GM23338 (cell line): ENCODE results near the gene SLC25A42. TPM values are rescaled to one million over a fixed set of nuclear protein-coding genes. Genes with fewer than 3 reads are reported as not detected.

Experiments
- ATAC-seq: fragments of 200-7000 bp; cut with Tn5 transposase; 3 replicates; pipeline ENCODE4 v1.9.1; 2020
- DNase-seq: peaks from one replicate; pipeline ENCODE4 v3.0.0-alpha.2; 2015; ENCODE audit warnings: low spot score
- H2AFZ ChIP-seq: fragments of 200-600 bp; sonication (generic); 2 replicates; pipeline ENCODE4 v1.8.0; 2016; ENCODE audit warnings: antibody characterized with exemption, mild to moderate bottlenecking, moderate library complexity
- H3F3A ChIP-seq: fragments of 200-600 bp; sonication (generic); replicated peaks from 2 replicates; pipeline ENCODE4 v1.8.0; 2017; ENCODE audit warnings: antibody characterized with exemption, mixed run types, low read depth
- H3K27ac ChIP-seq: fragments of 200-600 bp; sonication (generic); 2 replicates; pipeline ENCODE4 v1.6.1; 2016; ENCODE audit warnings: low read depth
- H3K27me3 ChIP-seq: fragments of 200-600 bp; sonication (generic); 2 replicates; pipeline ENCODE4 v1.8.0; 2016; ENCODE audit warnings: mild to moderate bottlenecking, mixed run types, moderate library complexity; ENCODE audit not compliant: insufficient read depth
- H3K36me3 ChIP-seq: fragments of 200-600 bp; sonication (generic); 2 replicates; pipeline ENCODE4 v1.8.0; 2016; ENCODE audit warnings: mild to moderate bottlenecking; ENCODE audit not compliant: insufficient read depth
- H3K4me1 ChIP-seq: fragments of 200-600 bp; sonication (generic); 2 replicates; pipeline ENCODE4 v1.8.0; 2016; ENCODE audit warnings: mild to moderate bottlenecking, moderate library complexity; ENCODE audit not compliant: insufficient read depth
- H3K4me2 ChIP-seq: fragments of 200-600 bp; sonication (generic); 2 replicates; pipeline ENCODE4 v1.7.1; 2017; ENCODE audit warnings: mixed run types
- H3K4me3 ChIP-seq: fragments of 200-600 bp; sonication (generic); 2 replicates; pipeline ENCODE4 v1.6.1; 2016; ENCODE audit warnings: mixed run types
- H3K79me2 ChIP-seq: fragments of 200-600 bp; sonication (generic); replicated peaks from 2 replicates; pipeline ENCODE4 v1.8.0; 2017; ENCODE audit warnings: mild to moderate bottlenecking; ENCODE audit not compliant: insufficient read depth
- H3K9me2 ChIP-seq: fragments of 200-600 bp; sonication (generic); 2 replicates; pipeline ENCODE4 v1.8.0; 2017; ENCODE audit not compliant: insufficient read depth
- H4K20me1 ChIP-seq: fragments of 200-600 bp; sonication (generic); replicated peaks from 2 replicates; pipeline ENCODE4 v1.8.0; 2017; ENCODE audit warnings: mild to moderate bottlenecking; ENCODE audit not compliant: insufficient read depth
- H3K27ac Mint-ChIP-seq: 2 replicates; pipeline ENCODE4 v1.8.0; 2020; ENCODE audit warnings: inconsistent platforms, mild to moderate bottlenecking, moderate library complexity, mixed read lengths
- H3K27me3 Mint-ChIP-seq: 3 replicates; pipeline ENCODE4 v1.8.0; 2022; ENCODE audit warnings: low read depth, mild to moderate bottlenecking, moderate library complexity, mixed read lengths, inconsistent platforms; ENCODE audit not compliant: insufficient read depth, poor library complexity
- H3K36me3 Mint-ChIP-seq: 3 replicates; pipeline ENCODE4 v1.8.0; 2021; ENCODE audit warnings: low read depth, mild to moderate bottlenecking, inconsistent platforms, moderate library complexity, mixed read lengths
- H3K4me1 Mint-ChIP-seq: 3 replicates; pipeline ENCODE4 v1.8.0; 2020; ENCODE audit warnings: mild to moderate bottlenecking, inconsistent platforms, mixed read lengths
- H3K4me3 Mint-ChIP-seq: 3 replicates; pipeline ENCODE4 v1.8.0; 2021; ENCODE audit warnings: moderate library complexity, mild to moderate bottlenecking, inconsistent platforms, mixed read lengths
- H3K9me3 Mint-ChIP-seq: 3 replicates; pipeline ENCODE4 v1.8.0; 2020; ENCODE audit warnings: moderate library complexity, mild to moderate bottlenecking, inconsistent platforms, mixed read lengths
- CREB1 ChIP-seq: fragments of 250-450 bp; sonication (Bioruptor Pico); IDR thresholded peaks from 2 replicates; pipeline ENCODE4 v1.5.0; 2020; ENCODE audit warnings: low read depth, mild to moderate bottlenecking, moderate library complexity
- EZH2 ChIP-seq: fragments of 200-600 bp; sonication (generic); IDR thresholded peaks from one replicate; pipeline ENCODE4 v1.8.0; 2017; ENCODE audit warnings: antibody characterized with exemption, mild to moderate bottlenecking, low read depth; ENCODE audit not compliant: unreplicated experiment
- EZH2phosphoT487 ChIP-seq: fragments of 200-600 bp; sonication (generic); IDR thresholded peaks from one replicate; pipeline ENCODE4 v1.8.1; 2018; ENCODE audit warnings: antibody characterized with exemption; ENCODE audit not compliant: unreplicated experiment
- JUNB ChIP-seq: IDR thresholded peaks from one replicate; pipeline ENCODE4 v1.6.1; 2016; ENCODE audit warnings: antibody characterized with exemption; ENCODE audit not compliant: unreplicated experiment
- NANOG ChIP-seq: IDR thresholded peaks from 2 replicates; pipeline ENCODE4 v1.6.1; 2016; ENCODE audit warnings: antibody characterized with exemption, borderline replicate concordance
- POLR2AphosphoS5 ChIP-seq: IDR thresholded peaks from 2 replicates; pipeline ENCODE4 v1.6.1; 2016; ENCODE audit warnings: antibody characterized with exemption, low read depth
- STAT1 ChIP-seq: IDR thresholded peaks from one replicate; pipeline ENCODE4 v1.6.1; 2016; ENCODE audit warnings: antibody characterized with exemption; ENCODE audit not compliant: unreplicated experiment
- ZNF114 ChIP-seq: fragments of 250-450 bp; sonication (Bioruptor Pico); IDR thresholded peaks from 2 replicates; pipeline ENCODE4 v1.5.0; 2020; ENCODE audit warnings: mild to moderate bottlenecking, moderate library complexity
- ZNF331 ChIP-seq: fragments of 250-450 bp; sonication (Bioruptor Pico); IDR thresholded peaks from 2 replicates; pipeline ENCODE4 v1.5.0; 2020; ENCODE audit warnings: low read depth, mild to moderate bottlenecking, moderate library complexity
- polyA plus RNA-seq: library from polyadenylated mRNA; unstranded; fragments of >200 nt; fragmentation: Nextera tagmentation; extraction: Ambion mirVana; gene quantifications from 2 replicates; pipeline ENCODE4 v1.2.1, GENCODE V29; 2016
- total RNA-seq: library from RNA; depleted of rRNA; stranded (reverse); fragments of >200 nt; shearing (Covaris generic); gene quantifications from 2 replicates; pipeline ENCODE4 v1.2.3, GENCODE V29; 2014
- TF ChIP-seq, protein P1 (sequence below): IDR thresholded peaks from 2 replicates; pipeline ENCODE4 v1.6.1; 2016; ENCODE audit warnings: antibody characterized with exemption
- TF ChIP-seq, protein P2 (sequence below): IDR thresholded peaks from one replicate; pipeline ENCODE4 v1.6.1; 2018; ENCODE audit warnings: antibody characterized with exemption; ENCODE audit not compliant: unreplicated experiment
- TF ChIP-seq, protein P3 (sequence below): fragments of 250-450 bp; sonication (Bioruptor Pico); IDR thresholded peaks from 2 replicates; pipeline ENCODE4 v1.5.0; 2020; ENCODE audit warnings: mild to moderate bottlenecking, moderate library complexity
- TF ChIP-seq, protein P4 (sequence below), 2 experiments: fragments of 200-600 bp in 1 of 2; sonication (generic) in 1 of 2; conservative IDR thresholded peaks; 2 replicates each; pipeline versions ENCODE4 v1.5.1 to v1.6.1; 2016 to 2017; ENCODE audit warnings: antibody characterized with exemption in 2 of 2, low read depth in 2 of 2, mild to moderate bottlenecking in 2 of 2, moderate library complexity in 1 of 2

The SLC25A42 gene
- total and polyA plus RNA-seq, 2 experiments from 2014 or later: 7.3 to 7.6 TPM

DNA sequence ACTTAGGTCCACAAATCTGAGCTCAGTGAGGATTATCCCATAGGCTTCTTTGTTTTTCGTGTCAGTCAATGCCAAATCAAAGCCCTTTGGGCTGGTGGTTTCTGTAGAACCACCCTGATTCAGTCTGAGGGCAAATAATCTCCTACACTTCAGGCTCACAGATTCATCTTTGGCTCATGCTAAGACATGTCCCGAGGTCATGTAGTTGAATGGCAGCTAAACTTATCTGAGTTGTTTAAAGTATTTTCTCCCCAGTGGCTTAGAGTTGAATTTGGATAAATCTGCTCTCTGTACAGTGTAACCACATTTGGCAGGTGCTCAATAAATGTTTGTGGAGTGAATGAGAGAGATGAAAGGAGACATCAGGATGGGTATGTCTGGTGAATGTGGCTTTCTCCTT, 13.1 kb upstream of the SLC25A42 start:
- H3K4me3 Mint-ChIP-seq: no peak overlapping the region
- H4K20me1 ChIP-seq: peaks cover 16% of the 10 kb centered on the region
- H3K9me3 Mint-ChIP-seq: no peaks in the 10 kb centered on the region
- no peak overlapping the region for H3K4me2 ChIP-seq
- H3F3A ChIP-seq: peaks cover 7% of the 10 kb centered on the region; the same call in 1 of the 2 replicates
- no peak for TF ChIP-seq POLR2AphosphoS5
- TF ChIP-seq STAT1: no peak
- no peak for TF ChIP-seq NANOG
- TF ChIP-seq, protein P1, sequence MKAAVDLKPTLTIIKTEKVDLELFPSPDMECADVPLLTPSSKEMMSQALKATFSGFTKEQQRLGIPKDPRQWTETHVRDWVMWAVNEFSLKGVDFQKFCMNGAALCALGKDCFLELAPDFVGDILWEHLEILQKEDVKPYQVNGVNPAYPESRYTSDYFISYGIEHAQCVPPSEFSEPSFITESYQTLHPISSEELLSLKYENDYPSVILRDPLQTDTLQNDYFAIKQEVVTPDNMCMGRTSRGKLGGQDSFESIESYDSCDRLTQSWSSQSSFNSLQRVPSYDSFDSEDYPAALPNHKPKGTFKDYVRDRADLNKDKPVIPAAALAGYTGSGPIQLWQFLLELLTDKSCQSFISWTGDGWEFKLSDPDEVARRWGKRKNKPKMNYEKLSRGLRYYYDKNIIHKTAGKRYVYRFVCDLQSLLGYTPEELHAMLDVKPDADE: no peak
- no peak for TF ChIP-seq EZH2
- no peak for TF ChIP-seq ZNF331 (CRISPR knock-in tag)
- TF ChIP-seq EZH2phosphoT487: no peak
- TF ChIP-seq, protein P2, sequence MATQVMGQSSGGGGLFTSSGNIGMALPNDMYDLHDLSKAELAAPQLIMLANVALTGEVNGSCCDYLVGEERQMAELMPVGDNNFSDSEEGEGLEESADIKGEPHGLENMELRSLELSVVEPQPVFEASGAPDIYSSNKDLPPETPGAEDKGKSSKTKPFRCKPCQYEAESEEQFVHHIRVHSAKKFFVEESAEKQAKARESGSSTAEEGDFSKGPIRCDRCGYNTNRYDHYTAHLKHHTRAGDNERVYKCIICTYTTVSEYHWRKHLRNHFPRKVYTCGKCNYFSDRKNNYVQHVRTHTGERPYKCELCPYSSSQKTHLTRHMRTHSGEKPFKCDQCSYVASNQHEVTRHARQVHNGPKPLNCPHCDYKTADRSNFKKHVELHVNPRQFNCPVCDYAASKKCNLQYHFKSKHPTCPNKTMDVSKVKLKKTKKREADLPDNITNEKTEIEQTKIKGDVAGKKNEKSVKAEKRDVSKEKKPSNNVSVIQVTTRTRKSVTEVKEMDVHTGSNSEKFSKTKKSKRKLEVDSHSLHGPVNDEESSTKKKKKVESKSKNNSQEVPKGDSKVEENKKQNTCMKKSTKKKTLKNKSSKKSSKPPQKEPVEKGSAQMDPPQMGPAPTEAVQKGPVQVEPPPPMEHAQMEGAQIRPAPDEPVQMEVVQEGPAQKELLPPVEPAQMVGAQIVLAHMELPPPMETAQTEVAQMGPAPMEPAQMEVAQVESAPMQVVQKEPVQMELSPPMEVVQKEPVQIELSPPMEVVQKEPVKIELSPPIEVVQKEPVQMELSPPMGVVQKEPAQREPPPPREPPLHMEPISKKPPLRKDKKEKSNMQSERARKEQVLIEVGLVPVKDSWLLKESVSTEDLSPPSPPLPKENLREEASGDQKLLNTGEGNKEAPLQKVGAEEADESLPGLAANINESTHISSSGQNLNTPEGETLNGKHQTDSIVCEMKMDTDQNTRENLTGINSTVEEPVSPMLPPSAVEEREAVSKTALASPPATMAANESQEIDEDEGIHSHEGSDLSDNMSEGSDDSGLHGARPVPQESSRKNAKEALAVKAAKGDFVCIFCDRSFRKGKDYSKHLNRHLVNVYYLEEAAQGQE: no peak
- TF ChIP-seq, protein P3, sequence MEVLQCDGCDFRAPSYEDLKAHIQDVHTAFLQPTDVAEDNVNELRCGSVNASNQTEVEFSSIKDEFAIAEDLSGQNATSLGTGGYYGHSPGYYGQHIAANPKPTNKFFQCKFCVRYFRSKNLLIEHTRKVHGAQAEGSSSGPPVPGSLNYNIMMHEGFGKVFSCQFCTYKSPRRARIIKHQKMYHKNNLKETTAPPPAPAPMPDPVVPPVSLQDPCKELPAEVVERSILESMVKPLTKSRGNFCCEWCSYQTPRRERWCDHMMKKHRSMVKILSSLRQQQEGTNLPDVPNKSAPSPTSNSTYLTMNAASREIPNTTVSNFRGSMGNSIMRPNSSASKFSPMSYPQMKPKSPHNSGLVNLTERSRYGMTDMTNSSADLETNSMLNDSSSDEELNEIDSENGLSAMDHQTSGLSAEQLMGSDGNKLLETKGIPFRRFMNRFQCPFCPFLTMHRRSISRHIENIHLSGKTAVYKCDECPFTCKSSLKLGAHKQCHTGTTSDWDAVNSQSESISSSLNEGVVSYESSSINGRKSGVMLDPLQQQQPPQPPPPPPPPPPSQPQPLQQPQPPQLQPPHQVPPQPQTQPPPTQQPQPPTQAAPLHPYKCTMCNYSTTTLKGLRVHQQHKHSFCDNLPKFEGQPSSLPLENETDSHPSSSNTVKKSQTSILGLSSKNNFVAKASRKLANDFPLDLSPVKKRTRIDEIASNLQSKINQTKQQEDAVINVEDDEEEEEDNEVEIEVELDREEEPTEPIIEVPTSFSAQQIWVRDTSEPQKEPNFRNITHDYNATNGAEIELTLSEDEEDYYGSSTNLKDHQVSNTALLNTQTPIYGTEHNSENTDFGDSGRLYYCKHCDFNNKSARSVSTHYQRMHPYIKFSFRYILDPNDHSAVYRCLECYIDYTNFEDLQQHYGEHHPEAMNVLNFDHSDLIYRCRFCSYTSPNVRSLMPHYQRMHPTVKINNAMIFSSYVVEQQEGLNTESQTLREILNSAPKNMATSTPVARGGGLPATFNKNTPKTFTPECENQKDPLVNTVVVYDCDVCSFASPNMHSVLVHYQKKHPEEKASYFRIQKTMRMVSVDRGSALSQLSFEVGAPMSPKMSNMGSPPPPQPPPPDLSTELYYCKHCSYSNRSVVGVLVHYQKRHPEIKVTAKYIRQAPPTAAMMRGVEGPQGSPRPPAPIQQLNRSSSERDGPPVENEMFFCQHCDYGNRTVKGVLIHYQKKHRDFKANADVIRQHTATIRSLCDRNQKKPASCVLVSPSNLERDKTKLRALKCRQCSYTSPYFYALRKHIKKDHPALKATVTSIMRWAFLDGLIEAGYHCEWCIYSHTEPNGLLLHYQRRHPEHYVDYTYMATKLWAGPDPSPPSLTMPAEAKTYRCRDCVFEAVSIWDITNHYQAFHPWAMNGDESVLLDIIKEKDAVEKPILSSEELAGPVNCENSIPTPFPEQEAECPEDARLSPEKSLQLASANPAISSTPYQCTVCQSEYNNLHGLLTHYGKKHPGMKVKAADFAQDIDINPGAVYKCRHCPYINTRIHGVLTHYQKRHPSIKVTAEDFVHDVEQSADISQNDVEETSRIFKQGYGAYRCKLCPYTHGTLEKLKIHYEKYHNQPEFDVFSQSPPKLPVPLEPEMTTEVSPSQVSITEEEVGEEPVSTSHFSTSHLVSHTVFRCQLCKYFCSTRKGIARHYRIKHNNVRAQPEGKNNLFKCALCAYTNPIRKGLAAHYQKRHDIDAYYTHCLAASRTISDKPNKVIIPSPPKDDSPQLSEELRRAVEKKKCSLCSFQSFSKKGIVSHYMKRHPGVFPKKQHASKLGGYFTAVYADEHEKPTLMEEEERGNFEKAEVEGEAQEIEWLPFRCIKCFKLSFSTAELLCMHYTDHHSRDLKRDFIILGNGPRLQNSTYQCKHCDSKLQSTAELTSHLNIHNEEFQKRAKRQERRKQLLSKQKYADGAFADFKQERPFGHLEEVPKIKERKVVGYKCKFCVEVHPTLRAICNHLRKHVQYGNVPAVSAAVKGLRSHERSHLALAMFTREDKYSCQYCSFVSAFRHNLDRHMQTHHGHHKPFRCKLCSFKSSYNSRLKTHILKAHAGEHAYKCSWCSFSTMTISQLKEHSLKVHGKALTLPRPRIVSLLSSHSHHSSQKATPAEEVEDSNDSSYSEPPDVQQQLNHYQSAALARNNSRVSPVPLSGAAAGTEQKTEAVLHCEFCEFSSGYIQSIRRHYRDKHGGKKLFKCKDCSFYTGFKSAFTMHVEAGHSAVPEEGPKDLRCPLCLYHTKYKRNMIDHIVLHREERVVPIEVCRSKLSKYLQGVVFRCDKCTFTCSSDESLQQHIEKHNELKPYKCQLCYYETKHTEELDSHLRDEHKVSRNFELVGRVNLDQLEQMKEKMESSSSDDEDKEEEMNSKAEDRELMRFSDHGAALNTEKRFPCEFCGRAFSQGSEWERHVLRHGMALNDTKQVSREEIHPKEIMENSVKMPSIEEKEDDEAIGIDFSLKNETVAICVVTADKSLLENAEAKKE (CRISPR knock-in tag): no peak
- TF ChIP-seq, protein P4, sequence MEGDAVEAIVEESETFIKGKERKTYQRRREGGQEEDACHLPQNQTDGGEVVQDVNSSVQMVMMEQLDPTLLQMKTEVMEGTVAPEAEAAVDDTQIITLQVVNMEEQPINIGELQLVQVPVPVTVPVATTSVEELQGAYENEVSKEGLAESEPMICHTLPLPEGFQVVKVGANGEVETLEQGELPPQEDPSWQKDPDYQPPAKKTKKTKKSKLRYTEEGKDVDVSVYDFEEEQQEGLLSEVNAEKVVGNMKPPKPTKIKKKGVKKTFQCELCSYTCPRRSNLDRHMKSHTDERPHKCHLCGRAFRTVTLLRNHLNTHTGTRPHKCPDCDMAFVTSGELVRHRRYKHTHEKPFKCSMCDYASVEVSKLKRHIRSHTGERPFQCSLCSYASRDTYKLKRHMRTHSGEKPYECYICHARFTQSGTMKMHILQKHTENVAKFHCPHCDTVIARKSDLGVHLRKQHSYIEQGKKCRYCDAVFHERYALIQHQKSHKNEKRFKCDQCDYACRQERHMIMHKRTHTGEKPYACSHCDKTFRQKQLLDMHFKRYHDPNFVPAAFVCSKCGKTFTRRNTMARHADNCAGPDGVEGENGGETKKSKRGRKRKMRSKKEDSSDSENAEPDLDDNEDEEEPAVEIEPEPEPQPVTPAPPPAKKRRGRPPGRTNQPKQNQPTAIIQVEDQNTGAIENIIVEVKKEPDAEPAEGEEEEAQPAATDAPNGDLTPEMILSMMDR (conservative IDR thresholded peaks at IDR 0.05; ENCODE audit: low read depth in 2 of 2): no peak
- TF ChIP-seq JUNB: no peak
- no peak for TF ChIP-seq CREB1 (CRISPR knock-in tag)
- no peak for TF ChIP-seq ZNF114 (CRISPR knock-in tag)
- no peaks in the 10 kb centered on the region for H3K27me3 ChIP-seq
- DNase-seq: no peak
- H3K4me1 Mint-ChIP-seq: no peaks in the 10 kb centered on the region
- H3K36me3 Mint-ChIP-seq: peaks cover 72% of the 10 kb centered on the region
- H3K27ac Mint-ChIP-seq: no peak overlapping the region
- H3K9me2 ChIP-seq: no peaks in the 10 kb centered on the region
- ATAC-seq: no peak
- no peaks in the 10 kb centered on the region for H3K79me2 ChIP-seq
- peaks cover 11% of the 10 kb centered on the region; the same call in 1 of the 2 replicates for H3K36me3 ChIP-seq
- H2AFZ ChIP-seq: no peak overlapping the region
- peaks cover 3% of the 10 kb centered on the region for H3K27me3 Mint-ChIP-seq
- H3K4me1 ChIP-seq: no peaks in the 10 kb centered on the region
- H3K4me3 ChIP-seq: no peak overlapping the region
- H3K27ac ChIP-seq: no peak overlapping the region
